SU-DHL-6 (cell line): ENCODE results near the gene FAIM2.

Source experiments
- H2AFZ ChIP-seq: fragments of 200-600 bp; sonication (generic); 2 replicates; pipeline ENCODE4 v1.6.1; 2014; ENCODE audit warnings: low read depth, mild to moderate bottlenecking, moderate library complexity, mixed read lengths, antibody characterized with exemption, low read length; ENCODE audit not compliant: severe bottlenecking
- H3F3A ChIP-seq: fragments of 200-600 bp; shearing (Covaris generic); 2 replicates; pipeline ENCODE4 v1.6.0; 2016; ENCODE audit warnings: antibody characterized with exemption, mild to moderate bottlenecking; ENCODE audit not compliant: insufficient read depth
- H3K27ac ChIP-seq: fragments of 200-600 bp; sonication (generic); 2 replicates; pipeline ENCODE4 v1.5.1; 2016; ENCODE audit warnings: low read depth, mild to moderate bottlenecking, low read length, moderate library complexity, mixed read lengths
- H3K27me3 ChIP-seq: fragments of 200-600 bp; sonication (generic), shearing (Covaris generic); 2 replicates; pipeline ENCODE4 v1.6.0; 2014; ENCODE audit warnings: mild to moderate bottlenecking, low read length
- H3K36me3 ChIP-seq: fragments of 200-600 bp; sonication (generic); 2 replicates; pipeline ENCODE4 v1.6.1; 2014; ENCODE audit warnings: mild to moderate bottlenecking, low read length, mixed read lengths
- H3K4me2 ChIP-seq: fragments of 300-600, 200-600 bp; shearing (Covaris generic), sonication (generic); 2 replicates; pipeline ENCODE4 v1.6.0; 2014; ENCODE audit warnings: low read length, low read depth, mild to moderate bottlenecking; ENCODE audit not compliant: poor library complexity, severe bottlenecking
- H3K4me3 ChIP-seq: fragments of 200-600 bp; sonication (generic); 2 replicates; pipeline ENCODE4 v1.5.1; 2014; ENCODE audit warnings: antibody characterized with exemption, low read length, mild to moderate bottlenecking, mixed read lengths; ENCODE audit not compliant: insufficient read depth, poor library complexity, severe bottlenecking
- H3K79me2 ChIP-seq: fragments of 200-600 bp; sonication (generic); 2 replicates; pipeline ENCODE4 v1.6.1; 2014; ENCODE audit warnings: mild to moderate bottlenecking, low read length, moderate library complexity; ENCODE audit not compliant: insufficient read depth
- H3K9ac ChIP-seq: fragments of 200-600 bp; sonication (generic); 2 replicates; pipeline ENCODE4 v1.7.0; 2014; ENCODE audit warnings: mild to moderate bottlenecking, low read length
- H3K9me2 ChIP-seq: fragments of 200-600 bp; sonication (generic); replicated peaks from 2 replicates; pipeline ENCODE4 v1.6.1; 2014; ENCODE audit warnings: low read length; ENCODE audit not compliant: insufficient read depth
- H3K9me3 ChIP-seq: fragments of 200-600 bp; sonication (generic); 2 replicates; pipeline ENCODE4 v1.6.1; 2014; ENCODE audit warnings: low read length, mixed read lengths; ENCODE audit not compliant: insufficient read depth
- H4K20me1 ChIP-seq: fragments of 200-600 bp; sonication (generic); 2 replicates; pipeline ENCODE4 v1.6.1; 2014; ENCODE audit warnings: low read depth, mild to moderate bottlenecking, antibody characterized with exemption, low read length, moderate library complexity, mixed read lengths
- EZH2phosphoT487 ChIP-seq: fragments of 200-600 bp; sonication (generic), shearing (Covaris generic); conservative IDR thresholded peaks from 2 replicates; pipeline ENCODE4 v1.6.1; 2018; ENCODE audit warnings: mild to moderate bottlenecking, antibody characterized with exemption, low read length, moderate library complexity, mixed read lengths
- TF ChIP-seq, protein P1 (sequence below): fragments of 200-600 bp; sonication (generic); IDR thresholded peaks from one replicate; pipeline ENCODE4 v1.5.1; 2017; ENCODE audit warnings: antibody characterized with exemption, mild to moderate bottlenecking, low read length, moderate library complexity; ENCODE audit not compliant: insufficient read depth, poor library complexity, severe bottlenecking

Gene FAIM2

DNA sequence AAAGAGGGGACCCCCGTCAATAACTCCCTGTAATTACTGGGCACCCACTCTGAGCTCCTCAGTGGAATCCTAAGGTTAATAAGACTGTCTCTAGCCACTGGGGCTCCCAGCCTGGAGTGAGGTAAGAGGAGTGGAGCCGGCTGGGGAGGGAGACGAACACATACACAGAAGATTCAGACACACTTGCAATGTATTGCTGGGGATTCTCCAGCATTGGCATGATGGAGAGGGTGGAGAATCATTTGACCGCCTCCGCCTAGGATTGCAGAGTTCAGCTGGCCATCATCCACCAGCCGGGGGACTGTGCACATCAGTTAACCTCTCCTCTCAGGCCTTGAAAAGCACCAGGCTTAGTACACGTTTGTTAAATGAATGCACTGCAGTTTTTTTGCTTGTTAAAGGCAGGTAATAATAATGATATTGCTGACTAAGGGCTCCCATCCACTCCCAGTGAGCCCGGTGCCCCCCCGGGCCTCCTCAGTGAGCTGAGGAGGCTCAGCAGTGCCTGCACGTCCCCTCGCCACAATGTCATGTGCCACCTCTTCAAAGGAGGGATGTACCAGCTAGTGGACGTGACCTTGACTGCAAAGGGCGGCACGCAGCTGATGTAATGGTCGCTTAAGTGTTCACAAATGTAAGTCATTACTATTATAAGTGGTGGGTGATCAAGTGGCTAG lies 20.3 kb upstream of the FAIM2 start:
- no peak overlapping the region for H3K9ac ChIP-seq
- H3K27me3 ChIP-seq = no peaks in the 10 kb centered on the region
- TF ChIP-seq, protein P1, sequence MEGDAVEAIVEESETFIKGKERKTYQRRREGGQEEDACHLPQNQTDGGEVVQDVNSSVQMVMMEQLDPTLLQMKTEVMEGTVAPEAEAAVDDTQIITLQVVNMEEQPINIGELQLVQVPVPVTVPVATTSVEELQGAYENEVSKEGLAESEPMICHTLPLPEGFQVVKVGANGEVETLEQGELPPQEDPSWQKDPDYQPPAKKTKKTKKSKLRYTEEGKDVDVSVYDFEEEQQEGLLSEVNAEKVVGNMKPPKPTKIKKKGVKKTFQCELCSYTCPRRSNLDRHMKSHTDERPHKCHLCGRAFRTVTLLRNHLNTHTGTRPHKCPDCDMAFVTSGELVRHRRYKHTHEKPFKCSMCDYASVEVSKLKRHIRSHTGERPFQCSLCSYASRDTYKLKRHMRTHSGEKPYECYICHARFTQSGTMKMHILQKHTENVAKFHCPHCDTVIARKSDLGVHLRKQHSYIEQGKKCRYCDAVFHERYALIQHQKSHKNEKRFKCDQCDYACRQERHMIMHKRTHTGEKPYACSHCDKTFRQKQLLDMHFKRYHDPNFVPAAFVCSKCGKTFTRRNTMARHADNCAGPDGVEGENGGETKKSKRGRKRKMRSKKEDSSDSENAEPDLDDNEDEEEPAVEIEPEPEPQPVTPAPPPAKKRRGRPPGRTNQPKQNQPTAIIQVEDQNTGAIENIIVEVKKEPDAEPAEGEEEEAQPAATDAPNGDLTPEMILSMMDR = no peak
- no peak for TF ChIP-seq EZH2phosphoT487
- H3K9me3 ChIP-seq = no peaks in the 10 kb centered on the region
- H4K20me1 ChIP-seq = no peaks in the 10 kb centered on the region
- H3F3A ChIP-seq = no peaks in the 10 kb centered on the region
- no peak overlapping the region for H3K27ac ChIP-seq
- no peak overlapping the region for H3K4me2 ChIP-seq
- H2AFZ ChIP-seq = no peak overlapping the region
- no peaks in the 10 kb centered on the region for H3K36me3 ChIP-seq
- H3K9me2 ChIP-seq = no peaks in the 10 kb centered on the region
- H3K79me2 ChIP-seq = no peaks in the 10 kb centered on the region
- no peak overlapping the region for H3K4me3 ChIP-seq

DNA sequence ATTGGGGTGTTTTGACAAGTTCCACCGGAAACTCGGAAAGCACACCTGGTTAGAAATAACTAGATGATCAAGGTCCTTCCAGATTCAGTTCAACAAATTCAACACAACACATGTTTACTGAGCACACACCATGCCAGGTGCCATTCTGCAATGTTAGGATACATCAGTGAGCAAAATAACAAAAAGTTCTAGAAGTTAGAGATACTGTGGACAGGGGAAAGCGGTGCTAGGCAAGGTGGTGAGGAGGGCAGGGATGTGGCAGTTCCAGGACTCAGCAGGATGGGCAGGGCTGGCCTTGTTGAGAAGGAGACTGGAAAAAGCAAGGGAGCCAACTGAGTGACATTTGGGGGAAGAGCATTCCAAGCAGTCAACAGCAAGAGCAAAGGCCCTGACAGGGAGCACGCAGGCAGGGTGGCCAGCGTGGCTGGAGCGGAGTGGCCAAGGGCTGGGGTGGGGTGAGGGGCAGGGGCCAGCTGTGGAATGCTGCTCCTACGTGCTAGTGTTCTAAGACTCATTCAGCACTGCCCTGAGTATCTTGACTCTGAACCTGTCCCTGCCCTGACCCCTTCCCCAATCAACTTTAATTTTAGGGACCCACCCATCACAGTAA lies 19.4 kb upstream of the FAIM2 start:
- no peaks in the 10 kb centered on the region for H3K79me2 ChIP-seq
- TF ChIP-seq EZH2phosphoT487 = no peak
- TF ChIP-seq, protein P1 = no peak
- no peak overlapping the region for H3K4me3 ChIP-seq
- no peaks in the 10 kb centered on the region for H3K36me3 ChIP-seq
- H3K9ac ChIP-seq = no peak overlapping the region
- no peak overlapping the region for H3K4me2 ChIP-seq
- H3F3A ChIP-seq = no peaks in the 10 kb centered on the region
- H3K9me2 ChIP-seq = no peaks in the 10 kb centered on the region
- no peaks in the 10 kb centered on the region for H4K20me1 ChIP-seq
- H3K9me3 ChIP-seq = no peaks in the 10 kb centered on the region
- no peaks in the 10 kb centered on the region for H3K27me3 ChIP-seq
- H3K27ac ChIP-seq = no peak overlapping the region
- no peak overlapping the region for H2AFZ ChIP-seq

DNA sequence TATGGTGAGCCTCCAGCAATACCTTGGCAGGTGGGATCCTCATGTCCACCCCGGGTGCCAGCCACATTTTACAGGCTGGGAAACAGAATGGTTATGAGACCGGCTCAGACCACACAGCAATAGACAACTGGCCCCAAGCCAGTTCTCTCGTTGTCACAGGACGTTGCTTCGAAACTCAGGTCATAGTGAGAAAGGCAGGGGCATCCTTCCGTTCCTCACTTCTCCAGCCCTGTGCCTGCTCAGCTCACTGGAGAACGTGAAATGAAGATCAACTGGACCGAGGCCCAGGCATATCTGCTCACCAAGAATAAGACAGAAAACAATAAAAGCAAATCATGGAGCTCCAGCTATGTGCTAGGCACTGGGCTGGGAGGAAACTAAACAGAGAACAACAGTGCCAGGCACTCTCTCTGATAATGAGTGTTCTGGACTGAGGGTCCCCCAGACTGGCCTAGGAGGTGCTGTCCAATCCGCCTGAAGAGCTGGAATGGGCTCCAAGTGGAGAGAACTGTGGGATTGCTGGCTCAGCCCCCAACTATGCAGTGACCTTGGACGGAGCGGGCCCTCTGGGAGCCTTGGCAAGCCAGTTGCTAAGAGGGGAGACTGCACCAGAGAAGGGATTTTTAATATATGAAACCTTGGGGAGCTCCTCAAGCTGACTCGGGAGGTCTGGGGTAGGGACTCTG lies 18.8 kb upstream of the FAIM2 start:
- Histone ChIP-seq H3F3A (no peaks in the 10 kb centered on the region), H2AFZ (no peak overlapping the region), H4K20me1 (no peaks in the 10 kb centered on the region), H3K79me2 (no peaks in the 10 kb centered on the region), H3K9me3 (no peaks in the 10 kb centered on the region), H3K36me3 (no peaks in the 10 kb centered on the region), H3K9me2 (no peaks in the 10 kb centered on the region), H3K4me2 (no peak overlapping the region), H3K4me3 (no peak overlapping the region), H3K27ac (no peak overlapping the region), H3K27me3 (no peaks in the 10 kb centered on the region), H3K9ac (no peak overlapping the region)
- TF ChIP-seq, protein P1 = no peak
- no peak for TF ChIP-seq EZH2phosphoT487
